ENCODE measurements around the gene RRP36. TPM values are rescaled to one million over a fixed set of nuclear protein-coding genes. Genes with fewer than 3 reads are reported as not detected.

Gene RRP36
- total and polyA plus RNA-seq, 2 of the 8 experiments (the other 6 are each of a cell fraction or from before 2014, with no cell fraction given), result 33.9 to 92.3 TPM

DNA sequence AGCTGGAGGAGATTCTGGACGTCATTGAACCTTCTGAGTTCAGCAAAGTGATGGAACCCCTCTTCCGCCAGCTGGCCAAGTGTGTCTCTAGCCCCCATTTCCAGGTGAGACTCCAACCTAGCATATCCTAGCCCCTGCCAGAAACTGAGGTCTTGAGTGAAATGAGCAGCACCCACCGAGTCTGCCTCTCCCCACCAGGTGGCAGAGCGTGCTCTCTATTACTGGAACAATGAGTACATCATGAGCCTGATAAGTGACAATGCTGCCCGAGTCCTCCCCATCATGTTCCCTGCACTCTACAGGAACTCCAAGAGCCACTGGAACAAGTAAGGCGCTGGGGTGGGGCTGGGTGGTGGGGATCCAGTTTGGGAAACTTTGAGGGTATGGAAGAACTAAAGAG, 12.3 kb upstream of the RRP36 start:
- peaks cover 8% of the 10 kb centered on the region for H3K79me1 ChIP-seq (ENCODE audit: low read depth, low read length)
- 90% methylated on average over 6 of the region's 6 CpGs; no CpG with 5 or more reads in 1 of the 2 experiments for WGBS, 2 experiments (ENCODE audit: extremely low coverage in 1 of 2, insufficient coverage in 1 of 2, insufficient read length in 1 of 2, insufficient replicate concordance in 2 of 2, low coverage in 1 of 2, low lambda C conversion rate in 2 of 2, missing lambda C conversion rate in 1 of 2)
- H2AK5ac ChIP-seq (ENCODE audit: low read depth, low read length), result no peak overlapping the region
- no peak overlapping the region for H3K23ac ChIP-seq (ENCODE audit: insufficient read length)
- no peak overlapping the region for H4K91ac ChIP-seq (replicated peaks; ENCODE audit: insufficient read length, low read length)
- H3K4ac ChIP-seq (replicated peaks; ENCODE audit: insufficient read length, low read depth, low read length), result no peak overlapping the region
- ChIA-PET CTCF (ENCODE audit: partially characterized antibody) (interaction anchor here (0.9 to 6.0 kb wide), 14 partner anchors 9 to 136 kb away, joined by 3 to 33 read pairs (median 5); partner anchors contain the start of genes PEX6 and RRP36), POLR2A (ENCODE audit: partially characterized antibody) (interaction anchor here (1.0 to 3.6 kb wide), 6 partner anchors 9 to 69 kb away, joined by 3 to 21 read pairs (median 4); partner anchors contain the start of gene GNMT)
- H3K9me3 ChIP-seq (ENCODE audit: insufficient read depth in 2 of 2, low read depth in 1 of 2, low read length in 1 of 2), result no peaks in the 10 kb centered on the region
- H3K23me2 ChIP-seq (ENCODE audit: low read depth, low read length), result peaks cover 2% of the 10 kb centered on the region; the same call in 1 of the 2 replicates
- no peak overlapping the region for H3K14ac ChIP-seq (ENCODE audit: insufficient read length)
- peaks cover 0 to 5% (median 4%) of the 10 kb centered on the region in 4 experiments; a peak in 5 of 7 replicates for H3K4me1 ChIP-seq (replicated peaks in 1 of 4; ENCODE audit: control insufficient read depth in 3 of 4, insufficient read depth in 4 of 4, low read length in 3 of 4)
- H3K9ac ChIP-seq (replicated peaks in 1 of 4; ENCODE audit: extremely low read depth in 1 of 4, low read depth in 3 of 4, low read length in 3 of 4), result no peak overlapping the region
- H3K4me2 ChIP-seq (ENCODE audit: insufficient read depth in 1 of 2, low read depth in 2 of 2, low read length in 2 of 2), result no peak overlapping the region
- peaks cover 16 to 61% (median 38%) of the 10 kb centered on the region in 4 experiments for H3K36me3 ChIP-seq (ENCODE audit: control insufficient read depth in 2 of 4, insufficient read depth in 4 of 4, low read length in 3 of 4)
- no peak overlapping the region for H3K56ac ChIP-seq (replicated peaks; ENCODE audit: insufficient read length, low read depth, low read length)
- DNase-seq (ENCODE audit: low read depth in 1 of 2, low spot score in 2 of 2), result no peak
- no peak overlapping the region for H4K8ac ChIP-seq (ENCODE audit: extremely low read depth, insufficient read depth, low read length)
- FAIRE-seq, result no peak
- H3K4me3 ChIP-seq (ENCODE audit: extremely low read depth in 1 of 4, insufficient read depth in 2 of 4, low read depth in 3 of 4, low read length in 4 of 4), result no peak overlapping the region
- no peak overlapping the region for H2AFZ ChIP-seq (ENCODE audit: low read length)
- no peaks in the 10 kb centered on the region for H3K27me3 ChIP-seq (replicated peaks in 1 of 4; ENCODE audit: control insufficient read depth in 3 of 4, extremely low read depth in 1 of 4, insufficient read depth in 3 of 4, low read length in 3 of 4)
- no peak overlapping the region for H4K5ac ChIP-seq (ENCODE audit: insufficient read length, low read depth, low read length)
- peaks cover 0 to 14% of the 10 kb centered on the region in 2 experiments; a peak in 1 of 4 replicates for H3K79me2 ChIP-seq (ENCODE audit: control insufficient read depth in 1 of 2, insufficient read depth in 2 of 2, low read length in 2 of 2)
- no peak overlapping the region for H2BK120ac ChIP-seq (replicated peaks; ENCODE audit: low read depth, low read length)
- H2BK12ac ChIP-seq (ENCODE audit: low read depth, low read length), result no peak overlapping the region
- no peak overlapping the region for H3K18ac ChIP-seq (ENCODE audit: extremely low read depth, low read length)
- no peak overlapping the region for H3K27ac ChIP-seq (ENCODE audit: low read depth, low read length)
- H2BK15ac ChIP-seq (ENCODE audit: low read length), result no peak overlapping the region
- H2BK5ac ChIP-seq (ENCODE audit: low read depth, low read length), result no peak overlapping the region
- no peak overlapping the region for H2BK20ac ChIP-seq (ENCODE audit: low read length)
- TF ChIP-seq TBP (IDR thresholded peaks at IDR 0.05; ENCODE audit: low read depth, low read length) (no peak), RAD21 (IDR thresholded peaks at IDR 0.05 in 1 of 2, conservative IDR thresholded peaks at IDR 0.05 in 1 of 2; ENCODE audit: low read depth in 2 of 2, low read length in 2 of 2) (peak; percentile 16 to 36; a peak in 2 of 4 replicates), SIRT6 (IDR thresholded peaks at IDR 0.05; ENCODE audit: low read length) (no peak)
- TF ChIP-seq, protein P1, sequence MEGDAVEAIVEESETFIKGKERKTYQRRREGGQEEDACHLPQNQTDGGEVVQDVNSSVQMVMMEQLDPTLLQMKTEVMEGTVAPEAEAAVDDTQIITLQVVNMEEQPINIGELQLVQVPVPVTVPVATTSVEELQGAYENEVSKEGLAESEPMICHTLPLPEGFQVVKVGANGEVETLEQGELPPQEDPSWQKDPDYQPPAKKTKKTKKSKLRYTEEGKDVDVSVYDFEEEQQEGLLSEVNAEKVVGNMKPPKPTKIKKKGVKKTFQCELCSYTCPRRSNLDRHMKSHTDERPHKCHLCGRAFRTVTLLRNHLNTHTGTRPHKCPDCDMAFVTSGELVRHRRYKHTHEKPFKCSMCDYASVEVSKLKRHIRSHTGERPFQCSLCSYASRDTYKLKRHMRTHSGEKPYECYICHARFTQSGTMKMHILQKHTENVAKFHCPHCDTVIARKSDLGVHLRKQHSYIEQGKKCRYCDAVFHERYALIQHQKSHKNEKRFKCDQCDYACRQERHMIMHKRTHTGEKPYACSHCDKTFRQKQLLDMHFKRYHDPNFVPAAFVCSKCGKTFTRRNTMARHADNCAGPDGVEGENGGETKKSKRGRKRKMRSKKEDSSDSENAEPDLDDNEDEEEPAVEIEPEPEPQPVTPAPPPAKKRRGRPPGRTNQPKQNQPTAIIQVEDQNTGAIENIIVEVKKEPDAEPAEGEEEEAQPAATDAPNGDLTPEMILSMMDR (IDR thresholded peaks at IDR 0.05; ENCODE audit: control extremely low read depth in 1 of 3, insufficient read depth in 1 of 3, low read depth in 1 of 3, low read length in 3 of 3), result peak in 2 of 3 experiments; percentile 48 to 54; a peak in 2 of 4 replicates
- H4K20me1 ChIP-seq (replicated peaks in 1 of 2; ENCODE audit: control insufficient read depth in 1 of 2, insufficient read depth in 2 of 2, low read length in 2 of 2), result peaks cover 0 to 11% of the 10 kb centered on the region in 2 experiments
